HepG2 (cell line): Measurements from ENCODE around the gene SLC25A33. TPM values are rescaled to one million over a fixed set of nuclear protein-coding genes. Genes with fewer than 3 reads are reported as not detected.

Source experiments
- ATF7-NPFF ChIP-seq: sonication (generic); formaldehyde crosslinking; IDR thresholded peaks from 2 replicates; pipeline ENCODE4 v1.8.1; 2023; ENCODE audit warnings: mild to moderate bottlenecking, low read depth, missing genetic modification reagents, moderate library complexity
- CBX2 ChIP-seq, 2 experiments: fragments of 200-600 bp in 1 of 2; sonication (generic); formaldehyde crosslinking in 1 of 2; IDR thresholded peaks; 2 replicates each; pipeline versions ENCODE4 v1.7.0 to v1.8.1; 2018 to 2022; ENCODE audit warnings: low read depth in 2 of 2, low read length in 1 of 2, mild to moderate bottlenecking in 1 of 2, missing genetic modification reagents in 1 of 2
- CREM ChIP-seq, 2 experiments: sonication (generic) in 1 of 2; formaldehyde crosslinking in 1 of 2; IDR thresholded peaks; 2 replicates each; pipeline versions ENCODE4 v1.4.0 to v1.6.1; 2016 to 2020; ENCODE audit warnings: antibody characterized with exemption in 1 of 2, mild to moderate bottlenecking in 1 of 2, missing genetic modification reagents in 1 of 2
- KAT8 ChIP-seq: IDR thresholded peaks from 2 replicates; pipeline ENCODE4 v1.6.1; 2016; ENCODE audit warnings: missing genetic modification reagents, missing compliant biosample characterization
- MAFF ChIP-seq: IDR thresholded peaks from 2 replicates; pipeline ENCODE4 v1.6.1; 2011; ENCODE audit warnings: low read depth, low read length, improper control_type of control experiment
- RAD51 ChIP-seq: fragments of 450-650 bp; IDR thresholded peaks from 2 replicates; pipeline ENCODE4 v1.6.1; 2016; ENCODE audit warnings: borderline replicate concordance
- SPEN ChIP-seq: sonication (generic); formaldehyde crosslinking; IDR thresholded peaks from 2 replicates; pipeline ENCODE4 v1.5.1; 2020; ENCODE audit warnings: low read depth, mild to moderate bottlenecking, missing genetic modification reagents
- SRY ChIP-seq: sonication (generic); formaldehyde crosslinking; IDR thresholded peaks from 2 replicates; pipeline ENCODE4 v1.8.0; 2022; ENCODE audit warnings: mild to moderate bottlenecking, missing genetic modification reagents
- ZBTB38 ChIP-seq: sonication (generic); formaldehyde crosslinking; IDR thresholded peaks from 2 replicates; pipeline ENCODE4 v1.5.1; 2020; ENCODE audit warnings: mild to moderate bottlenecking, missing genetic modification reagents
- ZNF260 ChIP-seq: sonication (generic); formaldehyde crosslinking; IDR thresholded peaks from 2 replicates; pipeline ENCODE4 v1.4.0; 2020; ENCODE audit warnings: missing genetic modification reagents, low read depth, mild to moderate bottlenecking, borderline replicate concordance
- ZNF460 ChIP-seq: sonication (generic); formaldehyde crosslinking; IDR thresholded peaks from 2 replicates; pipeline ENCODE4 v1.5.1; 2020; ENCODE audit warnings: missing genetic modification reagents, mild to moderate bottlenecking, borderline replicate concordance
- polyA plus RNA-seq, 8 experiments: library from polyadenylated mRNA; depleted of rRNA in 3 of 8; stranded (reverse) in 7 of 8; unstranded in 1 of 8; fragments of >200 nt; fragmentation: Illumina TruSeq in 4 of 8; extraction: Trizol in 4 of 8; gene quantifications; 2 replicates each; pipeline versions ENCODE4 v1.2.1 to v1.2.3, GENCODE V29; 2011 to 2016; ENCODE audit warnings: low read depth in 4 of 8, missing spikeins in 1 of 8, mixed read lengths in 1 of 8; ENCODE audit not compliant: insufficient read depth in 1 of 8
- total RNA-seq, 5 experiments: library from RNA; depleted of rRNA; stranded (reverse); fragments of >200 nt; fragmentation: Illumina TruSeq; extraction: Trizol; gene quantifications; 2 replicates each; pipeline ENCODE4 v1.2.3, GENCODE V29; 2016; ENCODE audit warnings: low read depth in 1 of 5
- TF ChIP-seq, protein P1 (sequence below): sonication (generic); formaldehyde crosslinking; IDR thresholded peaks from 2 replicates; pipeline ENCODE4 v1.4.0; 2020; ENCODE audit warnings: missing genetic modification reagents
- TF ChIP-seq, protein P2 (sequence below): sonication (generic); formaldehyde crosslinking; IDR thresholded peaks from 2 replicates; pipeline ENCODE4 v1.4.0; 2020; ENCODE audit warnings: low read depth, mild to moderate bottlenecking, missing genetic modification reagents
- TF ChIP-seq, protein P3 (sequence below): sonication (generic); formaldehyde crosslinking; IDR thresholded peaks from 2 replicates; pipeline ENCODE4 v1.8.0; 2022; ENCODE audit warnings: mild to moderate bottlenecking, missing genetic modification reagents; ENCODE audit not compliant: insufficient replicate concordance
- TF ChIP-seq, protein P4 (sequence below): sonication (generic); formaldehyde crosslinking; IDR thresholded peaks from 2 replicates; pipeline ENCODE4 v1.4.0; 2020; ENCODE audit warnings: missing genetic modification reagents; ENCODE audit errors: not compliant biosample characterization
- TF ChIP-seq, protein P5 (sequence below): sonication (generic); formaldehyde crosslinking; IDR thresholded peaks from 2 replicates; pipeline ENCODE4 v1.4.0; 2020; ENCODE audit warnings: missing genetic modification reagents, borderline replicate concordance

Gene SLC25A33
- total and polyA plus RNA-seq, 2 of the 13 experiments (the other 11 are each of a cell fraction or from before 2014, with no cell fraction given), result 15.4 to 50.3 TPM

DNA sequence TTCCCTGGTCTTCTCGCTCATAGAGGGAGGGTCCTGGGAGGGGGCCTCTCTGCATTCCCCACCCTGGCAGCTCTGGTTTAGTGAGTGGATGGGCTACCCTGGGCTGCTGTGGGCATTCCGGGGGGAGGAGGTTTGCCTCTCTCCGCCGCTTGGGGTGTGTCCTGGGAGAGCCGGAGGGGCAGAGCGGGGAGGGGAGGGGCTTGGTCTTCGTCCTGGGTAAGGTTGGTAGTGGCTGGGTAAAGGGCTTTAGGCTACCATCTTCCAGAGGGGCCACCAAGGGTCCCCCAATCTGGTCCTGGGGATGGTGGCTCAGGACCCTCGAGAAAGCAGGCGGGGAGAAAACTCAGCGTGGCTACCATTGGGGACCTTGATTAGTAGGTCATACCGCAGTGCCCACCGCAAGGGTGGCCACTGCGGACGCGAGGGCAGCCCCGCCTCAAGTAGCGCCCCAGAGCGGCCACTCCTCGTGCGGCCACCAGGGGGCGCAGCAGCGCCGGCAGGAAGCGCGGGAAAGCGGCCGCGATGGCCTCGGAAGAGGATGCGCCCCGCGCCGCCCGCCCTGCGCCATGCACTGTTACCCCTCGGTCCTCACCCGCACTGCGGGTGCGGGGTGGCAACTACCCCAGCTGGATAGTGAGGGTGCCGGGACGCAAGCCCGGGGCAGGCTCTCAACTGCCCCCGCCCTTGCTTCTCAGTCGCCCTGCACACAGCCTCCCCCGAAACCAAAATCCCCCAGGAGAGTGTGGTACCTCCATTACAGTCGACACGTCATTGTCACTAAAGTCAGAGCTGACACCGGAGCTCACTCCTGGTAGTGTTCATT lies 44.1 kb upstream of the SLC25A33 start (continued):
- TF ChIP-seq, protein P1, sequence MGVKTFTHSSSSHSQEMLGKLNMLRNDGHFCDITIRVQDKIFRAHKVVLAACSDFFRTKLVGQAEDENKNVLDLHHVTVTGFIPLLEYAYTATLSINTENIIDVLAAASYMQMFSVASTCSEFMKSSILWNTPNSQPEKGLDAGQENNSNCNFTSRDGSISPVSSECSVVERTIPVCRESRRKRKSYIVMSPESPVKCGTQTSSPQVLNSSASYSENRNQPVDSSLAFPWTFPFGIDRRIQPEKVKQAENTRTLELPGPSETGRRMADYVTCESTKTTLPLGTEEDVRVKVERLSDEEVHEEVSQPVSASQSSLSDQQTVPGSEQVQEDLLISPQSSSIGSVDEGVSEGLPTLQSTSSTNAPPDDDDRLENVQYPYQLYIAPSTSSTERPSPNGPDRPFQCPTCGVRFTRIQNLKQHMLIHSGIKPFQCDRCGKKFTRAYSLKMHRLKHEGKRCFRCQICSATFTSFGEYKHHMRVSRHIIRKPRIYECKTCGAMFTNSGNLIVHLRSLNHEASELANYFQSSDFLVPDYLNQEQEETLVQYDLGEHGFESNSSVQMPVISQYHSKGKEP (CRISPR knock-in tag), result no peak
- TF ChIP-seq SPEN (CRISPR knock-in tag) (peak; percentile 62; the same call in 1 of the 2 replicates), SRY (CRISPR knock-in tag) (no peak), ATF7-NPFF (no peak), ZNF260 (no peak), ZNF460 (CRISPR knock-in tag) (peak; percentile 12; the same call in 1 of the 2 replicates), CREM (IDR thresholded peaks at IDR 0.05) (no peak), CREM (CRISPR knock-in tag; IDR thresholded peaks at IDR 0.05) (no peak), CBX2 (IDR thresholded peaks at IDR 0.05; ENCODE audit: low read depth, low read length) (no peak), CBX2 (CRISPR knock-in tag; IDR thresholded peaks at IDR 0.05; ENCODE audit: low read depth) (no peak), RAD51 (no peak), ZBTB38 (CRISPR knock-in tag) (peak; percentile 93), KAT8 (CRISPR knock-in tag) (no peak), MAFF (no peak)
- TF ChIP-seq, protein P2, sequence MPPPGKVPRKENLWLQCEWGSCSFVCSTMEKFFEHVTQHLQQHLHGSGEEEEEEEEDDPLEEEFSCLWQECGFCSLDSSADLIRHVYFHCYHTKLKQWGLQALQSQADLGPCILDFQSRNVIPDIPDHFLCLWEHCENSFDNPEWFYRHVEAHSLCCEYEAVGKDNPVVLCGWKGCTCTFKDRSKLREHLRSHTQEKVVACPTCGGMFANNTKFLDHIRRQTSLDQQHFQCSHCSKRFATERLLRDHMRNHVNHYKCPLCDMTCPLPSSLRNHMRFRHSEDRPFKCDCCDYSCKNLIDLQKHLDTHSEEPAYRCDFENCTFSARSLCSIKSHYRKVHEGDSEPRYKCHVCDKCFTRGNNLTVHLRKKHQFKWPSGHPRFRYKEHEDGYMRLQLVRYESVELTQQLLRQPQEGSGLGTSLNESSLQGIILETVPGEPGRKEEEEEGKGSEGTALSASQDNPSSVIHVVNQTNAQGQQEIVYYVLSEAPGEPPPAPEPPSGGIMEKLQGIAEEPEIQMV (CRISPR knock-in tag), result no peak
- TF ChIP-seq, protein P3, sequence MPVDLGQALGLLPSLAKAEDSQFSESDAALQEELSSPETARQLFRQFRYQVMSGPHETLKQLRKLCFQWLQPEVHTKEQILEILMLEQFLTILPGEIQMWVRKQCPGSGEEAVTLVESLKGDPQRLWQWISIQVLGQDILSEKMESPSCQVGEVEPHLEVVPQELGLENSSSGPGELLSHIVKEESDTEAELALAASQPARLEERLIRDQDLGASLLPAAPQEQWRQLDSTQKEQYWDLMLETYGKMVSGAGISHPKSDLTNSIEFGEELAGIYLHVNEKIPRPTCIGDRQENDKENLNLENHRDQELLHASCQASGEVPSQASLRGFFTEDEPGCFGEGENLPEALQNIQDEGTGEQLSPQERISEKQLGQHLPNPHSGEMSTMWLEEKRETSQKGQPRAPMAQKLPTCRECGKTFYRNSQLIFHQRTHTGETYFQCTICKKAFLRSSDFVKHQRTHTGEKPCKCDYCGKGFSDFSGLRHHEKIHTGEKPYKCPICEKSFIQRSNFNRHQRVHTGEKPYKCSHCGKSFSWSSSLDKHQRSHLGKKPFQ (CRISPR knock-in tag), result no peak
- TF ChIP-seq, protein P4, sequence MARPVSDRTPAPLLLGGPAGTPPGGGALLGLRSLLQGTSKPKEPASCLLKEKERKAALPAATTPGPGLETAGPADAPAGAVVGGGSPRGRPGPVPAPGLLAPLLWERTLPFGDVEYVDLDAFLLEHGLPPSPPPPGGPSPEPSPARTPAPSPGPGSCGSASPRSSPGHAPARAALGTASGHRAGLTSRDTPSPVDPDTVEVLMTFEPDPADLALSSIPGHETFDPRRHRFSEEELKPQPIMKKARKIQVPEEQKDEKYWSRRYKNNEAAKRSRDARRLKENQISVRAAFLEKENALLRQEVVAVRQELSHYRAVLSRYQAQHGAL, result no peak
- TF ChIP-seq, protein P5, sequence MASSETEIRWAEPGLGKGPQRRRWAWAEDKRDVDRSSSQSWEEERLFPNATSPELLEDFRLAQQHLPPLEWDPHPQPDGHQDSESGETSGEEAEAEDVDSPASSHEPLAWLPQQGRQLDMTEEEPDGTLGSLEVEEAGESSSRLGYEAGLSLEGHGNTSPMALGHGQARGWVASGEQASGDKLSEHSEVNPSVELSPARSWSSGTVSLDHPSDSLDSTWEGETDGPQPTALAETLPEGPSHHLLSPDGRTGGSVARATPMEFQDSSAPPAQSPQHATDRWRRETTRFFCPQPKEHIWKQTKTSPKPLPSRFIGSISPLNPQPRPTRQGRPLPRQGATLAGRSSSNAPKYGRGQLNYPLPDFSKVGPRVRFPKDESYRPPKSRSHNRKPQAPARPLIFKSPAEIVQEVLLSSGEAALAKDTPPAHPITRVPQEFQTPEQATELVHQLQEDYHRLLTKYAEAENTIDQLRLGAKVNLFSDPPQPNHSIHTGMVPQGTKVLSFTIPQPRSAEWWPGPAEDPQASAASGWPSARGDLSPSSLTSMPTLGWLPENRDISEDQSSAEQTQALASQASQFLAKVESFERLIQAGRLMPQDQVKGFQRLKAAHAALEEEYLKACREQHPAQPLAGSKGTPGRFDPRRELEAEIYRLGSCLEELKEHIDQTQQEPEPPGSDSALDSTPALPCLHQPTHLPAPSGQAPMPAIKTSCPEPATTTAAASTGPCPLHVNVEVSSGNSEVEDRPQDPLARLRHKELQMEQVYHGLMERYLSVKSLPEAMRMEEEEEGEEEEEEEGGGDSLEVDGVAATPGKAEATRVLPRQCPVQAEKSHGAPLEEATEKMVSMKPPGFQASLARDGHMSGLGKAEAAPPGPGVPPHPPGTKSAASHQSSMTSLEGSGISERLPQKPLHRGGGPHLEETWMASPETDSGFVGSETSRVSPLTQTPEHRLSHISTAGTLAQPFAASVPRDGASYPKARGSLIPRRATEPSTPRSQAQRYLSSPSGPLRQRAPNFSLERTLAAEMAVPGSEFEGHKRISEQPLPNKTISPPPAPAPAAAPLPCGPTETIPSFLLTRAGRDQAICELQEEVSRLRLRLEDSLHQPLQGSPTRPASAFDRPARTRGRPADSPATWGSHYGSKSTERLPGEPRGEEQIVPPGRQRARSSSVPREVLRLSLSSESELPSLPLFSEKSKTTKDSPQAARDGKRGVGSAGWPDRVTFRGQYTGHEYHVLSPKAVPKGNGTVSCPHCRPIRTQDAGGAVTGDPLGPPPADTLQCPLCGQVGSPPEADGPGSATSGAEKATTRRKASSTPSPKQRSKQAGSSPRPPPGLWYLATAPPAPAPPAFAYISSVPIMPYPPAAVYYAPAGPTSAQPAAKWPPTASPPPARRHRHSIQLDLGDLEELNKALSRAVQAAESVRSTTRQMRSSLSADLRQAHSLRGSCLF (CRISPR knock-in tag), result no peak
